Stimulated activated CD4-positive, alpha-beta T cell treated with anti-CD3 and anti-CD28 coated beads, Interleukin-1b, Interleukin-23, amount 100 ng/mL, for 48 hours (primary cell): ENCODE data around the gene RNF169.
"Not testable (repeated sequence)": the region's sequence is repeated elsewhere in the genome, so short reads cannot be mapped to it uniquely, and the experiment has no call there.

Source experiments
- DNase-seq: peaks from one replicate; pipeline ENCODE4 v3.0.0-alpha.2; 2020

The RNF169 gene

GRCh38 chr11:74825596-74825995 lies 76.9 kb downstream of the RNF169 start:
- DNase-seq = not testable (repeated sequence)

GRCh38 chr11:74826901-74827300 lies 78.3 kb downstream of the RNF169 start:
- DNase-seq = no peak

- no peak for DNase-seq
Measured at GRCh38 chr11:74837191-74837590, 88.5 kb downstream of the RNF169 start.

GRCh38 chr11:74838188-74838587 lies 89.5 kb downstream of the RNF169 start:
- no peak for DNase-seq

GRCh38 chr11:74839446-74839845 lies 90.8 kb downstream of the RNF169 start:
- no peak for DNase-seq

GRCh38 chr11:74839971-74840370 lies 91.3 kb downstream of the RNF169 start:
- DNase-seq = no peak

- no peak for DNase-seq
Measured at GRCh38 chr11:74840486-74840885, 91.8 kb downstream of the RNF169 start.

GRCh38 chr11:74842967-74843366 lies 94.3 kb downstream of the RNF169 start:
- no peak for DNase-seq

GRCh38 chr11:74844072-74844471 lies 95.4 kb downstream of the RNF169 start:
- DNase-seq = no peak

- no peak for DNase-seq
Measured at GRCh38 chr11:74844865-74845264, 96.2 kb downstream of the RNF169 start.

- no peak for DNase-seq
Measured at GRCh38 chr11:74845978-74846517, 97.4 kb downstream of the RNF169 start.

- no peak for DNase-seq
Measured at GRCh38 chr11:74846770-74847169, 98.1 kb downstream of the RNF169 start.

- no peak for DNase-seq
Measured at GRCh38 chr11:74847395-74847794, 98.7 kb downstream of the RNF169 start.

- no peak for DNase-seq
Measured at GRCh38 chr11:74847895-74848294, 99.2 kb downstream of the RNF169 start.

- DNase-seq = no peak
Measured at GRCh38 chr11:74849525-74850391, 101.1 kb downstream of the RNF169 start.

- DNase-seq = no peak
Measured at GRCh38 chr11:74853223-74853622, 104.6 kb downstream of the RNF169 start.

GRCh38 chr11:74860743-74861142 lies 112.1 kb downstream of the RNF169 start:
- DNase-seq = no peak

- DNase-seq = no peak
Measured at GRCh38 chr11:74863410-74863809, 114.8 kb downstream of the RNF169 start.

- no peak for DNase-seq
Measured at GRCh38 chr11:74866557-74866956, 117.9 kb downstream of the RNF169 start.

- DNase-seq = no peak
Measured at GRCh38 chr11:74870485-74870884, 121.8 kb downstream of the RNF169 start.

GRCh38 chr11:74871037-74871436 lies 122.4 kb downstream of the RNF169 start:
- DNase-seq = no peak

- no peak for DNase-seq
Measured at GRCh38 chr11:74877132-74877531, 128.5 kb downstream of the RNF169 start.
